Liver (tissue), 9 donors: ENCODE measurements around the gene PKP4. TPM values are rescaled to one million over a fixed set of nuclear protein-coding genes. Genes with fewer than 3 reads are reported as not detected.

ENCODE experiments used
- DNase-seq: peaks from one replicate; pipeline ENCODE4 v3.0.0-alpha.2; 2017; ENCODE audit warnings: low spot score
- H3K27ac ChIP-seq, 2 donors: one replicate each; pipeline ENCODE4 v1.7.0; 2013; ENCODE audit warnings: inconsistent platforms in 2 of 2, low read length in 2 of 2, control low read depth in 1 of 2, low read depth in 1 of 2, mild to moderate bottlenecking in 1 of 2
- H3K27me3 ChIP-seq, 4 donors: one replicate each; pipeline versions ENCODE4 v1.6.1 to v1.7.0; 2013; ENCODE audit warnings: low read length in 3 of 4, inconsistent platforms in 1 of 4, mild to moderate bottlenecking in 1 of 4, moderate library complexity in 1 of 4; ENCODE audit not compliant: control insufficient read depth in 4 of 4, insufficient read depth in 4 of 4
- H3K36me3 ChIP-seq, 4 donors: one replicate each; pipeline versions ENCODE4 v1.6.1 to v1.7.0; 2013; ENCODE audit warnings: low read length in 3 of 4, mild to moderate bottlenecking in 3 of 4, low read depth in 1 of 4, moderate library complexity in 1 of 4; ENCODE audit not compliant: control insufficient read depth in 4 of 4, insufficient read depth in 3 of 4
- H3K4me1 ChIP-seq, 4 donors: one replicate each; pipeline versions ENCODE4 v1.6.1 to v1.7.0; 2013; ENCODE audit warnings: low read length in 3 of 4, mild to moderate bottlenecking in 3 of 4, moderate library complexity in 1 of 4; ENCODE audit not compliant: control insufficient read depth in 4 of 4, insufficient read depth in 4 of 4
- H3K4me3 ChIP-seq, 3 donors: one replicate each; pipeline versions ENCODE4 v1.6.1 to v1.7.0; 2013; ENCODE audit warnings: low read length in 3 of 3, control low read depth in 1 of 3, low read depth in 1 of 3, mild to moderate bottlenecking in 1 of 3
- H3K9ac ChIP-seq, 2 donors: one replicate each; pipeline ENCODE4 v1.7.0; 2013; ENCODE audit warnings: low read length in 2 of 2, mild to moderate bottlenecking in 2 of 2, moderate library complexity in 2 of 2, control low read depth in 1 of 2, low read depth in 1 of 2
- H3K9me3 ChIP-seq, 4 donors: one replicate each; pipeline versions ENCODE4 v1.6.1 to v1.7.0; 2013; ENCODE audit warnings: low read length in 3 of 4; ENCODE audit not compliant: control insufficient read depth in 4 of 4
- EGR1 ChIP-seq, 2 donors: IDR thresholded peaks; 2 replicates each; pipeline ENCODE4 v1.6.1; 2016 to 2018; ENCODE audit warnings: antibody characterized with exemption in 2 of 2, low read depth in 2 of 2
- FOXA1 ChIP-seq: IDR thresholded peaks from 2 replicates; pipeline ENCODE4 v1.6.1; 2016; ENCODE audit warnings: antibody characterized with exemption
- FOXA2 ChIP-seq: IDR thresholded peaks from 2 replicates; pipeline ENCODE4 v1.6.1; 2016; ENCODE audit warnings: antibody characterized with exemption
- GABPA ChIP-seq, 2 donors: IDR thresholded peaks in 1 of 2; conservative IDR thresholded peaks in 1 of 2; 2 replicates each; pipeline ENCODE4 v1.6.1; 2016; ENCODE audit warnings: antibody characterized with exemption in 2 of 2, mild to moderate bottlenecking in 1 of 2, moderate library complexity in 1 of 2
- HNF4A ChIP-seq, 2 donors: conservative IDR thresholded peaks; 2 replicates each; pipeline ENCODE4 v1.6.1; 2016; ENCODE audit warnings: antibody characterized with exemption in 2 of 2, mild to moderate bottlenecking in 2 of 2
- HNF4G ChIP-seq: IDR thresholded peaks from 2 replicates; pipeline ENCODE4 v1.6.1; 2016; ENCODE audit warnings: antibody characterized with exemption
- JUND ChIP-seq, 2 donors: IDR thresholded peaks; 2 replicates each; pipeline ENCODE4 v1.6.1; 2016; ENCODE audit warnings: antibody characterized with exemption in 2 of 2
- NR2F2 ChIP-seq: IDR thresholded peaks from 2 replicates; pipeline ENCODE4 v1.6.1; 2016; ENCODE audit warnings: antibody characterized with exemption
- RAD21 ChIP-seq, 2 donors: IDR thresholded peaks; 2 replicates each; pipeline ENCODE4 v1.6.1; 2016; ENCODE audit warnings: antibody characterized with exemption in 2 of 2, mild to moderate bottlenecking in 2 of 2
- RXRA ChIP-seq, 2 donors: IDR thresholded peaks; 2 replicates each; pipeline ENCODE4 v1.6.1; 2017 to 2018; ENCODE audit warnings: antibody characterized with exemption in 2 of 2, mild to moderate bottlenecking in 1 of 2
- SP1 ChIP-seq: IDR thresholded peaks from 2 replicates; pipeline ENCODE4 v1.6.1; 2018; ENCODE audit warnings: antibody characterized with exemption, mild to moderate bottlenecking
- TAF1 ChIP-seq: conservative IDR thresholded peaks from 2 replicates; pipeline ENCODE4 v1.6.1; 2016; ENCODE audit warnings: antibody characterized with exemption, mild to moderate bottlenecking
- YY1 ChIP-seq: IDR thresholded peaks from 2 replicates; pipeline ENCODE4 v1.6.1; 2016; ENCODE audit warnings: antibody characterized with exemption, mild to moderate bottlenecking
- WGBS: extraction: QIAGEN DNeasy Blood & Tissue Kit; methylation state at CpG from one replicate; pipeline ENCODE4 v1.1.7; 2013; 5-methylcytosine and 5-hydroxymethylcytosine counted together
- polyA plus RNA-seq, 2 donors: library from polyadenylated mRNA; stranded (reverse) in 1 of 2; unstranded in 1 of 2; fragments of 200-250 nt in 1 of 2; fragments of >200 nt in 1 of 2; fragmentation: Nextera tagmentation in 1 of 2; extraction: Ambion mirVana in 1 of 2; gene quantifications; one replicate each; pipeline versions ENCODE4 v1.2.1 to v1.2.3, GENCODE V29; 2013 to 2015
- total RNA-seq, 2 donors: library from RNA; depleted of rRNA; stranded (reverse); fragments of >200 nt; gene quantifications; one replicate each; pipeline ENCODE4 v1.2.3, GENCODE V29; 2014
- TF ChIP-seq, protein P1 (sequence below): IDR thresholded peaks from 2 replicates; pipeline ENCODE4 v1.6.1; 2016; ENCODE audit warnings: antibody characterized with exemption
- TF ChIP-seq, protein P2 (sequence below): fragments of 150-350 bp; IDR thresholded peaks from 2 replicates; pipeline ENCODE4 v1.5.1; 2017; ENCODE audit warnings: improper control_type of control experiment, low read depth, low read length; ENCODE audit not compliant: missing input control
- TF ChIP-seq, protein P3 (sequence below): IDR thresholded peaks from 2 replicates; pipeline ENCODE4 v1.6.1; 2016; ENCODE audit warnings: antibody characterized with exemption
- TF ChIP-seq, protein P4 (sequence below): IDR thresholded peaks from 2 replicates; pipeline ENCODE4 v1.6.1; 2016; ENCODE audit warnings: antibody characterized with exemption
- TF ChIP-seq, protein P5 (sequence below): IDR thresholded peaks from 2 replicates; pipeline ENCODE4 v1.6.1; 2016; ENCODE audit warnings: antibody characterized with exemption, mild to moderate bottlenecking
- donor health status: healthy.
- donor health status: healthy.
- donor health status: healthy.
- donor health status: healthy.
- donor health status: healthy.

The PKP4 gene
- total and polyA plus RNA-seq, 4 donors: 7.7 to 33.8 (median 19.0) TPM

DNA sequence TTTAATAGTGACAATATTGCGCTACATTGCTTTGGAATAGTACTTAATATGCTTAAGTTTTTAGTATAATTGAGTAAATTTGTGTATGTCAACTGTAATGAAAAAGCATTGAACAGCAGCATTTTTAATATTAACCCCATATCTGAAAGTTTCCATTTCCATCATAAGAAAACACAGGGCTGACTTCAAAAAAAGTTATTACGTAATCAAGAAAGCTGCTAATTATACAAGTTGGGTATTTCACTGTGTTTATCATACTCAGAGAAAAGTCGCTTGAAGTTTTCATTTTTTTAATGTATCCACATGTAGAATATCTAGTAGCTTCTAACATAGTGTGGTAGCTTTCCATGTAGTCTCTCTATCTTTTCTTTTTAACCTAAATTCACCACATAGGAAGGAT, 146.5 kb downstream of the PKP4 start (continued):
- TF ChIP-seq HNF4A (conservative IDR thresholded peaks at IDR 0.05): no peak
- TF ChIP-seq RXRA (IDR thresholded peaks at IDR 0.05): no peak
- no peak for TF ChIP-seq TAF1
- no peak for TF ChIP-seq JUND (IDR thresholded peaks at IDR 0.05)
- no peak for TF ChIP-seq GABPA (IDR thresholded peaks at IDR 0.05 in 1 of 2, conservative IDR thresholded peaks at IDR 0.05 in 1 of 2)

DNA sequence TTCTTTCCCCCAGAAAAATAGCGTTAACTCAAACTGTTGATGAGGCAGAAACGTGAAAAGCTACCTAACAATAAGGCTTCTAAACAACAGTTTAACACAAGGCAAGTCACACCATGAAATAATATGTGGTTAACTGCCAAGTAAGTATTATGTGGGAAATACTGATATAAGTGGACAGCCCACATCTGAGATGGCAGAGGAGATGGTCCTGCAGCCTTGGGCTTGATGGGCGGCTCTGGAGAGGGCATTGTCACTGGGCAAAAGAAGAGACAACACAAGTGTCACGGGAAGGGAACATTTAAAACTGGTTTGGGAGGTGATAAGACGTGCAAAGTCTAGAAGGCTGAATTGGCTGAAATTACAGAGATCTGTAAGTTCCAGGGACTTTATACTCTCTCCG, 147.2 kb downstream of the PKP4 start:
- 96% methylated on average over 6 of the region's 6 CpGs for WGBS
- H3K4me1 ChIP-seq: no peaks in the 10 kb centered on the region
- H3K9me3 ChIP-seq: no peaks in the 10 kb centered on the region
- no peak overlapping the region for H3K4me3 ChIP-seq
- H3K36me3 ChIP-seq: peaks cover 0 to 4% (median 0%) of the 10 kb centered on the region in 4 donors
- no peak for DNase-seq
- TF ChIP-seq, protein P1, sequence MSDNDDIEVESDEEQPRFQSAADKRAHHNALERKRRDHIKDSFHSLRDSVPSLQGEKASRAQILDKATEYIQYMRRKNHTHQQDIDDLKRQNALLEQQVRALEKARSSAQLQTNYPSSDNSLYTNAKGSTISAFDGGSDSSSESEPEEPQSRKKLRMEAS: no peak
- TF ChIP-seq TAF1: no peak
- TF ChIP-seq FOXA1: no peak
- TF ChIP-seq, protein P2, sequence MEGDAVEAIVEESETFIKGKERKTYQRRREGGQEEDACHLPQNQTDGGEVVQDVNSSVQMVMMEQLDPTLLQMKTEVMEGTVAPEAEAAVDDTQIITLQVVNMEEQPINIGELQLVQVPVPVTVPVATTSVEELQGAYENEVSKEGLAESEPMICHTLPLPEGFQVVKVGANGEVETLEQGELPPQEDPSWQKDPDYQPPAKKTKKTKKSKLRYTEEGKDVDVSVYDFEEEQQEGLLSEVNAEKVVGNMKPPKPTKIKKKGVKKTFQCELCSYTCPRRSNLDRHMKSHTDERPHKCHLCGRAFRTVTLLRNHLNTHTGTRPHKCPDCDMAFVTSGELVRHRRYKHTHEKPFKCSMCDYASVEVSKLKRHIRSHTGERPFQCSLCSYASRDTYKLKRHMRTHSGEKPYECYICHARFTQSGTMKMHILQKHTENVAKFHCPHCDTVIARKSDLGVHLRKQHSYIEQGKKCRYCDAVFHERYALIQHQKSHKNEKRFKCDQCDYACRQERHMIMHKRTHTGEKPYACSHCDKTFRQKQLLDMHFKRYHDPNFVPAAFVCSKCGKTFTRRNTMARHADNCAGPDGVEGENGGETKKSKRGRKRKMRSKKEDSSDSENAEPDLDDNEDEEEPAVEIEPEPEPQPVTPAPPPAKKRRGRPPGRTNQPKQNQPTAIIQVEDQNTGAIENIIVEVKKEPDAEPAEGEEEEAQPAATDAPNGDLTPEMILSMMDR: no peak
- TF ChIP-seq, protein P3, sequence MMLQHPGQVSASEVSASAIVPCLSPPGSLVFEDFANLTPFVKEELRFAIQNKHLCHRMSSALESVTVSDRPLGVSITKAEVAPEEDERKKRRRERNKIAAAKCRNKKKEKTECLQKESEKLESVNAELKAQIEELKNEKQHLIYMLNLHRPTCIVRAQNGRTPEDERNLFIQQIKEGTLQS: no peak
- no peak for TF ChIP-seq NR2F2
- no peak for TF ChIP-seq RAD21 (IDR thresholded peaks at IDR 0.05)
- no peak for TF ChIP-seq HNF4G
- no peak for TF ChIP-seq YY1
- no peak for TF ChIP-seq SP1
- H3K27ac ChIP-seq: no peak overlapping the region
- H3K9ac ChIP-seq: no peak overlapping the region
- no peaks in the 10 kb centered on the region for H3K27me3 ChIP-seq

DNA sequence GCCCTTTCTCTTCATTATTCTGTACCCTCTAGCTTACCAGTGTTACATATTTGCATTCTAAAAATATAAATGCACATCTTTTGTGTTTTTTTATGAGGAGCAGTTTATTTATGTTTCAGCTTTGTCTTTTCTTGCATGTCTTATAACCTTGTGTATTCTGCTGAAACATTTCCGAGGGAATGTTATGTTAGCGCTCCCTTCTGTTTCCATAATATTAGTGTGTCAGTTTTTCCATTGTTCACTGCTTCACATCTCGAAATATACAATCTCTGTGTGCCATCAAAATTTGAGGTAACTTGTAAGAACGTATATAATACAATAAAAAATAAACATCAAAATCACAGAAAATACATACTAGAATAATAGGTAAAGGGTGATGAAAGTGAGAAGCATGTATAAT, 153.3 kb downstream of the PKP4 start:
- H3K9ac ChIP-seq: no peak overlapping the region
- H3K27me3 ChIP-seq: no peaks in the 10 kb centered on the region
- peaks cover 0 to 1% (median 0%) of the 10 kb centered on the region in 4 donors for H3K4me1 ChIP-seq
- DNase-seq: no peak
- H3K36me3 ChIP-seq: no peaks in the 10 kb centered on the region
- no peak for TF ChIP-seq FOXA2
- TF ChIP-seq RAD21 (IDR thresholded peaks at IDR 0.05): no peak
- TF ChIP-seq, protein P1: no peak
- TF ChIP-seq, protein P4, sequence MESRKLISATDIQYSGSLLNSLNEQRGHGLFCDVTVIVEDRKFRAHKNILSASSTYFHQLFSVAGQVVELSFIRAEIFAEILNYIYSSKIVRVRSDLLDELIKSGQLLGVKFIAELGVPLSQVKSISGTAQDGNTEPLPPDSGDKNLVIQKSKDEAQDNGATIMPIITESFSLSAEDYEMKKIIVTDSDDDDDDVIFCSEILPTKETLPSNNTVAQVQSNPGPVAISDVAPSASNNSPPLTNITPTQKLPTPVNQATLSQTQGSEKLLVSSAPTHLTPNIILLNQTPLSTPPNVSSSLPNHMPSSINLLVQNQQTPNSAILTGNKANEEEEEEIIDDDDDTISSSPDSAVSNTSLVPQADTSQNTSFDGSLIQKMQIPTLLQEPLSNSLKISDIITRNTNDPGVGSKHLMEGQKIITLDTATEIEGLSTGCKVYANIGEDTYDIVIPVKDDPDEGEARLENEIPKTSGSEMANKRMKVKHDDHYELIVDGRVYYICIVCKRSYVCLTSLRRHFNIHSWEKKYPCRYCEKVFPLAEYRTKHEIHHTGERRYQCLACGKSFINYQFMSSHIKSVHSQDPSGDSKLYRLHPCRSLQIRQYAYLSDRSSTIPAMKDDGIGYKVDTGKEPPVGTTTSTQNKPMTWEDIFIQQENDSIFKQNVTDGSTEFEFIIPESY: no peak
- no peak for TF ChIP-seq JUND (IDR thresholded peaks at IDR 0.05)
- no peak for TF ChIP-seq NR2F2
- no peak for TF ChIP-seq YY1
- TF ChIP-seq GABPA (IDR thresholded peaks at IDR 0.05 in 1 of 2, conservative IDR thresholded peaks at IDR 0.05 in 1 of 2): no peak
- no peak for TF ChIP-seq SP1
- no peak for TF ChIP-seq TAF1
- no peak for TF ChIP-seq RXRA (IDR thresholded peaks at IDR 0.05)
- TF ChIP-seq, protein P2: no peak
- no peak for TF ChIP-seq FOXA1
- TF ChIP-seq, protein P5, sequence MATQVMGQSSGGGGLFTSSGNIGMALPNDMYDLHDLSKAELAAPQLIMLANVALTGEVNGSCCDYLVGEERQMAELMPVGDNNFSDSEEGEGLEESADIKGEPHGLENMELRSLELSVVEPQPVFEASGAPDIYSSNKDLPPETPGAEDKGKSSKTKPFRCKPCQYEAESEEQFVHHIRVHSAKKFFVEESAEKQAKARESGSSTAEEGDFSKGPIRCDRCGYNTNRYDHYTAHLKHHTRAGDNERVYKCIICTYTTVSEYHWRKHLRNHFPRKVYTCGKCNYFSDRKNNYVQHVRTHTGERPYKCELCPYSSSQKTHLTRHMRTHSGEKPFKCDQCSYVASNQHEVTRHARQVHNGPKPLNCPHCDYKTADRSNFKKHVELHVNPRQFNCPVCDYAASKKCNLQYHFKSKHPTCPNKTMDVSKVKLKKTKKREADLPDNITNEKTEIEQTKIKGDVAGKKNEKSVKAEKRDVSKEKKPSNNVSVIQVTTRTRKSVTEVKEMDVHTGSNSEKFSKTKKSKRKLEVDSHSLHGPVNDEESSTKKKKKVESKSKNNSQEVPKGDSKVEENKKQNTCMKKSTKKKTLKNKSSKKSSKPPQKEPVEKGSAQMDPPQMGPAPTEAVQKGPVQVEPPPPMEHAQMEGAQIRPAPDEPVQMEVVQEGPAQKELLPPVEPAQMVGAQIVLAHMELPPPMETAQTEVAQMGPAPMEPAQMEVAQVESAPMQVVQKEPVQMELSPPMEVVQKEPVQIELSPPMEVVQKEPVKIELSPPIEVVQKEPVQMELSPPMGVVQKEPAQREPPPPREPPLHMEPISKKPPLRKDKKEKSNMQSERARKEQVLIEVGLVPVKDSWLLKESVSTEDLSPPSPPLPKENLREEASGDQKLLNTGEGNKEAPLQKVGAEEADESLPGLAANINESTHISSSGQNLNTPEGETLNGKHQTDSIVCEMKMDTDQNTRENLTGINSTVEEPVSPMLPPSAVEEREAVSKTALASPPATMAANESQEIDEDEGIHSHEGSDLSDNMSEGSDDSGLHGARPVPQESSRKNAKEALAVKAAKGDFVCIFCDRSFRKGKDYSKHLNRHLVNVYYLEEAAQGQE: no peak
- no peak for TF ChIP-seq EGR1 (IDR thresholded peaks at IDR 0.05; ENCODE audit: low read depth in 2 of 2)
- TF ChIP-seq, protein P3: no peak
- H3K27ac ChIP-seq: no peak overlapping the region
- no peak overlapping the region for H3K4me3 ChIP-seq
- 95% methylated on average over 4 of the region's 4 CpGs for WGBS
- no peaks in the 10 kb centered on the region for H3K9me3 ChIP-seq
